HK-2 (cell line): ENCODE data around the gene URGCP.
"Not testable (repeated sequence)": the region's sequence is repeated elsewhere in the genome, so short reads cannot be mapped to it uniquely, and the experiment has no call there.

Experiments
- DNase-seq: peaks from one replicate; pipeline ENCODE4 v3.0.0-alpha.2; 2018; ENCODE audit not compliant: unreplicated experiment

URGCP gene

DNA sequence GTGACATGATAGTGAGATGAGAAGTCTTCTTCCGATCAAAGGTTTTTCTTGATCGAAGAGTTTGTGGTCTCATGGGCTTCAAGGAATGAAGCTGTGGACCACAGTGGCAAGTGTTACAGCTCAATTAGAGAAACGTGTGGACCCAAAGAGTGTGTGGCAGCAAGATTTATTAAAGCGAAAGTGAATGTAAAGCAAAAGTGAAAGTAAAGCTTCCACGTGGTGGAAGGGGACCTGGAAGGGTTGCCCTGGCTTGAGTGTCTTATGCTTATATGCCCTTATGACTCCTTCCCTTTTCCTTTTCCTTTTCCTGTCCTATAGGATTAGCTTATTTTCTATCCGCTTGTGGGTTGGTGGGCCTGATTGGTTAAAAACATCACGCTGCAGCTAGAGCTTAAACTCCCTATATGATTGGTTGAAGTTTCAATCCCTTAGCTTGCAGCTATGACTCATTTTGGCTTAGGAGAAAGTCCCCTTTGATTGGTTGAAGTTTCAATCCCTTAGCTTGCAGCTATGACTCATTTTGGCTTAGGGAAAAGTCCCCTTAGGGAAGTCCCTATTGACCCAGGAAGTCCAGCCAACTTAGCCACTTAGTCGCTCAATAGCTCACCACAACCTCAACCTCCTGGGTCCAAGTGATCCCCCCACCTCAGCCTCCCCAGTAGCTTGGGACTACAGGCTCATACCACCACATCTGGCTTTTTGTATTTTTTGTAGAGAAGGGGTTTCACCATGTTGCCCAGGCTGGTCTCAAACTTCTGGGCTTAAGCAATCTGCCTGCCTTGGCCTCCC, 71.7 kb downstream of the URGCP start:
- DNase-seq, result peak; percentile 27

GRCh38 chr7:43830917-43831316, 75.5 kb downstream of the URGCP start:
- not testable (repeated sequence) for DNase-seq
